Suppressor macrophage (primary cell): ENCODE data around the gene METTL1.

Experiments used
- DNase-seq, 4 experiments: peaks; one replicate each; pipeline ENCODE4 v3.0.0-alpha.2; 2020 to 2022

METTL1 gene

GRCh38 chr12:57767305-57767698 lies 4.6 kb downstream of the METTL1 start:
- DNase-seq = no peak

- DNase-seq = peak in 3 of 4 experiments; percentile 54 to 67 (median 55)
These were observed 5.2 kb downstream of the METTL1 start, which contains the start of gene CYP27B1 for GRCh38 chr12:57766464-57767304. Gene CYP27B1, minus strand, starts transcription at chr12:57767078. Its CDS starts 37 bp downstream, at chr12:57767041.

- peak in 3 of 4 experiments; percentile 38 to 45 (median 39) for DNase-seq
These were observed 6.0 kb downstream of the METTL1 start for GRCh38 chr12:57765698-57766463.

- DNase-seq = peak in 3 of 4 experiments; percentile 40 to 73 (median 60)
These were observed 6.8 kb downstream of the METTL1 start for GRCh38 chr12:57765003-57765697.

- peak in 3 of 4 experiments; percentile 14 to 27 (median 14) for DNase-seq
These were observed 7.3 kb downstream of the METTL1 start for GRCh38 chr12:57764662-57765002.

- no peak for DNase-seq
These were observed 7.8 kb downstream of the METTL1 start for GRCh38 chr12:57763881-57764661.

- no peak for DNase-seq
These were observed 9.4 kb downstream of the METTL1 start for GRCh38 chr12:57762463-57762862.

- no peak for DNase-seq
These were observed 10.4 kb downstream of the METTL1 start for GRCh38 chr12:57761391-57761998.

GRCh38 chr12:57760347-57760982 lies 11.4 kb downstream of the METTL1 start:
- DNase-seq = no peak

GRCh38 chr12:57759360-57759980 lies 12.4 kb downstream of the METTL1 start:
- DNase-seq = no peak

- DNase-seq = no peak
These were observed 13.1 kb downstream of the METTL1 start for GRCh38 chr12:57758552-57759359.

GRCh38 chr12:57757771-57758170 lies 14.1 kb downstream of the METTL1 start:
- no peak for DNase-seq

GRCh38 chr12:57756406-57757341 lies 15.2 kb downstream of the METTL1 start:
- DNase-seq = peak; percentile 72 to 84 (median 78)

- DNase-seq = peak in 3 of 4 experiments; percentile 11 to 42 (median 30)
These were observed 16.2 kb downstream of the METTL1 start for GRCh38 chr12:57755454-57756372.

- no peak for DNase-seq
These were observed 16.8 kb downstream of the METTL1 start for GRCh38 chr12:57755194-57755453.

- peak in 3 of 4 experiments; percentile 9 to 56 (median 41) for DNase-seq
These were observed 17.3 kb downstream of the METTL1 start, which contains the start of gene MARCHF9 for GRCh38 chr12:57754411-57755193. Gene MARCHF9, plus strand, starts transcription at chr12:57755103. Its CDS starts 426 bp downstream, at chr12:57755529.
